Measurements from ENCODE around the gene ZNF169.
A peak's percentile ranks its signal among the peaks of the same experiment; 100 is the strongest.
"Not testable (repeated sequence)": the region's sequence is repeated elsewhere in the genome, so short reads cannot be mapped to it uniquely, and the experiment has no call there.

The ZNF169 gene

DNA sequence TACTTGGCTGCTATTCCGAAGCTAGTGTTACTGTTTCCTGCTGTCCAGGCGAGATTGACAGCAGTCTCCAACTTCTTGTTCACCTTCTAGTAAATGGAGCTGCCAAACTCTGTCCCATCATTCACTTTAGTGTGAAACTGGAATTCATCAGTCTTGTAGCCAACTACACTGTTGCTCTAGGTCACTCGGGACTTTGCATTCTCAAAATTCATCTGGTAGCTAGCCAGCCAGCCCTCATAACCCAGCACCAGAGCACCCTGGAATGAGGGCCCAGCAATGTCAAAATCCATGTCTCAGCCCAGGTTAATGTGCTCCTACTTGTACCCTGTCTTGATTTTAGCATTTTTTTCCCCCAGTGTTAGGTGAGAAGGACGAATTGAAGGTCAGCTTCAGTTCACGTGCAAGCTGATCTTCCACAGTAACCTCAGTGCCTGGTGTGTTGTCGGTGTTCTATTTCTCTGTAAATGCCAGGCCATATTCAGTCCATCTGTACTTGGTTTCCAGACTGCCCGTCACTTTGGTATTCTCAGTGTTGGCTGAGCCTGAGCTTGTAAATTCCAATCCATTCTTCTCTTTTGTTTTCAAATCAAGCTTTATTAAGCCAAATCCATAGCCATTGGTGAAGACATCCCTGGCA, 28.9 kb downstream of the ZNF169 start:
- DNase-seq, result no peak

DNA sequence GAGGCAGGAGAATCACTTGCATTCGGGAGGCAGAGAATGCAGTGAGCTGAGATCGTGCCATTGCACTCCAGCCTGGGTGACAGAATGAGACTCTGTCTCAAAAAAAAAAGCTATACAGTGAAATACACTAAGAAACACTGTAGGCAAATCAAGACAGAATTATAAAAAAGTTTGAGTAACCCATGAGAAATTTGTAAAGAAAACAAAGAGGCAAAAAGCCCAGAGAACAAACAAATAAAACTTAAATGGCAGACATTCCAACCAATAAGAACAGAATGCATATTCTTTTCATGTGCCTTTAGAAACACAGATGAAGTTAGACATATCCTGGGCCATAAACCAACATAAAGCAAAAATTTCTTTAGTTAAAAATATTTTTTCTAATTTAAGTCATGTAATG, 30.6 kb downstream of the ZNF169 start:
- DNase-seq, result no peak

DNA sequence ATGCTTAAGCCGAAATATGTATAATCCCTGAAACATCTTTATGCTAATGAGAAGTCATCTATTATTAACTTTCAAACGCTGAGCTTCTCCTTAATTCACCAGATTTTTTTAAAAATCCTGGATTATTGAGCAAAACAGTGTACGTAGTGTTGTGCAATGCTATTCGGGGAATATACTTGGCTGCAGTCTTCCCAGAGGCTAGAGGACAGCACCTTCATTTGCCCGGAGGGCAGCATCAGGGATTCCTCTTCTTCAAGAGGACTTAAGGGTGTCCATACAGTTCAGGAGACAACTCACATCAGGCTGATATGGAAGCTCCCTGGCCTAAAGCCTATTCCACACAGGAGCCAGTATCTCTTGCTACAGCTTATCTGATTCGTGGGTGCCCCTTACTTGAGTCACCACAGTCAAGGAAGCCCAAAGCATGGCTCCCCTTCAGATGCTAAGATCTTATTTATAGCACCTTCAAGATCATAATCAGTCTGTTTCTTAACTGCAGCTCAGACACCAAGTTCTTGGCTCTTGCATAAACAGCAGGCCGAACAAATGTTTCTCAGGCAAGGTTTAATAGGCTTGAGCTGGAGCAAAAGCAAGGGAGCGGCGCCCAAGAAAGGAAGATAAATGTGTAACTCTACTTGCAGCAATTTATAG, 40.0 kb downstream of the ZNF169 start:
- DNase-seq, result peak; percentile 59

DNA sequence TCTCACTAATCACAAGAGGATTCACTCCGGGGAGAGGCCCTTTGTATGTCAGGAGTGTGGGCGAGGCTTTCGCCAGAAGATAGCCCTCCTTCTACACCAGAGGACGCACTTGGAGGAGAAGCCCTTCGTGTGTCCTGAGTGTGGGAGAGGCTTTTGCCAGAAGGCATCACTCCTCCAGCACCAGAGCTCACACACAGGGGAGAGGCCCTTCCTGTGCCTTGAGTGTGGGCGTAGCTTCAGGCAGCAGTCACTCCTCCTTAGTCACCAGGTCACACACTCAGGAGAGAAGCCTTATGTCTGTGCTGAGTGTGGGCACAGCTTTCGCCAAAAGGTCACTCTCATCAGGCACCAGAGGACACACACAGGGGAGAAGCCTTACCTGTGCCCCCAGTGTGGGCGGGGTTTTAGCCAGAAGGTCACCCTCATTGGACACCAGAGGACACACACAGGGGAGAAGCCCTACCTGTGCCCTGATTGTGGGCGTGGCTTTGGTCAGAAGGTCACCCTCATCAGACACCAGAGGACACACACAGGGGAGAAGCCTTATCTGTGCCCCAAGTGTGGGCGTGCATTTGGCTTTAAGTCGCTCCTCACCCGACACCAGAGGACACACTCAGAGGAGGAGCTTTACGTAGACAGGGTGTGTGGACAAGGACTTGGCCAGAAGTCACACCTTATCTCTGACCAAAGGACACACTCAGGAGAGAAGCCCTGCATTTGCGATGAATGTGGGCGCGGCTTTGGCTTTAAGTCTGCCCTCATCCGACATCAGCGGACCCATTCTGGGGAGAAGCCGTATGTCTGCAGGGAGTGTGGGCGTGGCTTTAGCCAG, 41.6 kb downstream of the ZNF169 start:
- peak; percentile 29 for DNase-seq

DNA sequence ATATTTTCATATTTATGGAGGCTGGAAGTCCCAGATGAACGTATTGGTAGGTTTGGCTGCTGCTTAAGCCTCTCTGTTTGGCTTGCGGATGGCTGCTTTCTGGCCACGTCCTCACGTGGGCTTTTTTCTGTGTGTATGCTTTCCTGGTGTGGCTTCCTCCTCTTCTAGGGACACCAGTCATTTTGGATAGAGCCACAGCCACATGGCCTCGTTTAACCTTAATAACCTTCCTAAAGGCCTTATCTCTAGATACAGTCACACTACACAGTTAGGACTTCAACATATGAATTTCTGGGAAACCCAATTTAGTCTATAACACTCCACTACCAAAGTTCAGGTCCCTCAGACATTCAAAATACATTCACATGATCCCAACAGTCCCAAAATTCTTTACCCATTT, 42.5 kb downstream of the ZNF169 start:
- peak; percentile 22 for DNase-seq

DNA sequence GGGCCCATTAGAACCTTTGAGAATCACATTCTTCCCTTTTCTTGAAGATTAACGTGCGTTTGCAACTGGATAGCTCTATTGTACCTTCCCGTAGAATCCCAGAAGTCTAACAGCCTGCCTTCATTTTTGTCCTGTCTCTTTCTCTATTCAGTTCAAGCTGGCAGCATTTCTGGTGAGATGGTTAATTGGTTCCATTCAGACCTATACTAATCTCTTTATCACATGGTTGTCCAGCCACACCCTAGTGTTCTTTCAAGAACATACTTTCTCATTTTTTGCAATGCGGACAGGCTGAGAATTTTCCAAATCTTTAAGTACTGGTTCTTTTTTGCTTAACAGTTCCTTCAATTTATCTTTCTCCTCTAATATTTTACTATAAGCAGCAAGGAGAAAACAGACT, 43.3 kb downstream of the ZNF169 start:
- DNase-seq, result no peak

DNA sequence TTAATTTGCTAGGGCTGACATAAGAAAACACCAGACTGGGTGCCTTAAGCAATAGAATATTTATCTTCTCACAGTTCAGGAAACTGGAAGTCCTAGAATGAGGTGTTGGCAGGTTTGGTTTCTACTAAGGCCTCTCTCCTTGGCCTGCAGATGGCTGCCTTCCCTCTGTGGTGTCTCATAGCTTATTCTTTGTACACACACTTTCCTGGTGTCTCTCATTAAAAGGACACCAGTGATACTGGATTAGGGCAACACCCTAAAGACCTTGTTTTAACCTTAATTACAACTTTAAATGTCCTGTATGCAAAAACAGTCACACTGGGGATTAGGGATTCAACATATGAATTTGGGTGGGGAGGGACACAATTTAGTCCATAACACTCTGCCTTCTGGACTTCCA, 44.2 kb downstream of the ZNF169 start:
- no peak for DNase-seq

DNA sequence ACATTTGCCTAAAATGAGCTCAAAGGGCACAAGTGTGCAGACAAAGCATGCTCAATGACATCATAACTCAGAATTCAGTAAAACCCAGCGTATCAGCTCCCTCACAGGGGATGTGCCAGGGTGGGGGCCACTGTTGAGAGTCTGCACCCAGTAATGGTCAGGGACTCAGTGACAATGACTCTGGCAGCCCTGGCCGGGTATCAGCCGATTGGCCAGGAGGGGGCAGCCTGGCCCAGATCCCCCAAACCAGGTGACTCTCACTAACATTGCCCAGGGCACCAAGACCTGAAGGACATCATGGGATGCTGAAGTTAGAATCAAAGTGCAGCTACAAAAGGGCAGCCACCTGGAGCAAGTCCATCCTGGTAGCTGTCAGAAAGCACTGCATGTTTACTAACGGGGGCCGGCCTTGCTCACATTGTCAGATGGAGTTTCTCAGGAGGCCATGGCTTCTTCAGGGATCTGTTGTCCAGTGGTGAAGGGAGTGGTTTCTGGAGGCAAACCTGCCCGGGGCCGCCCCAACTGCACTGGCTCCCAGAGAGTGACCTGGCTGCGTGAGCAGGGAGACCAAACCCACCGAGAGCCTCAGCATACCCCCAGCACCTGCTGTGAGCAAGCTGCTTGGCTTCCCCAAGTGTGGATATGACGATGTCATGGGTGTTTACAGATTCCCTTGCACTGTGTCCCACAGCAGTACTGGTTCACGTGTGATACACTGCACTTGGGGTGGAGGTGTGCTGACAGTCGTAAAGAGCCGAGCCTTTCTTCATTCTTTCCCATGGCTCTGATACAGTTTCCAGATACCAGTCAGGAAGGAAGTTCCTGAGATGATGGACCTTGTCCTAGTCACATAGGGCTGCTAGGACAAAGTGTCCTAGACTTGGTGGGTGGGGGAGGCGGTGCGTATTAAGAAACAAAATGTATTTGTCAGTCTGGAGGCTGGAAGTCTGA, 56.2 kb downstream of the ZNF169 start:
- not testable (repeated sequence) for DNase-seq

DNA sequence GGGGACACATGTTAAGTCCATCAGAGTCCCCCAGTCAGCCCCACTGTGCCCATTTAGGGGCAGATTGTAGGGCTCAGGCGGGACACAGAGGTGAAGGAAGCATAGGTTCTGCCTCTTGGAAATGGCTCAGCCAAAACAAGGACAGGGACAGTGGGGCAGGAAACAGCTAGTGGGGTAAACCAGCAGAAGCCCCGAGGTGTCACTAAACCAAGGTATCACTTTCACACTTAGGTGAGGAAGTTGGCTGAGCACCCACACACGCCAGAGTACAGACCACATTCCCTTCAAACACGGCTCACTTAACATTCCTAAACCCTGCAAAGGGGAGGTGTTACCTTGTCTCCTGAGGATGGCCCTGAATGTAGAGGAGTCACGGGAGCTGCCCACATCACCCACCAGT, 57.1 kb downstream of the ZNF169 start:
- DNase-seq, result not testable (repeated sequence)

DNA sequence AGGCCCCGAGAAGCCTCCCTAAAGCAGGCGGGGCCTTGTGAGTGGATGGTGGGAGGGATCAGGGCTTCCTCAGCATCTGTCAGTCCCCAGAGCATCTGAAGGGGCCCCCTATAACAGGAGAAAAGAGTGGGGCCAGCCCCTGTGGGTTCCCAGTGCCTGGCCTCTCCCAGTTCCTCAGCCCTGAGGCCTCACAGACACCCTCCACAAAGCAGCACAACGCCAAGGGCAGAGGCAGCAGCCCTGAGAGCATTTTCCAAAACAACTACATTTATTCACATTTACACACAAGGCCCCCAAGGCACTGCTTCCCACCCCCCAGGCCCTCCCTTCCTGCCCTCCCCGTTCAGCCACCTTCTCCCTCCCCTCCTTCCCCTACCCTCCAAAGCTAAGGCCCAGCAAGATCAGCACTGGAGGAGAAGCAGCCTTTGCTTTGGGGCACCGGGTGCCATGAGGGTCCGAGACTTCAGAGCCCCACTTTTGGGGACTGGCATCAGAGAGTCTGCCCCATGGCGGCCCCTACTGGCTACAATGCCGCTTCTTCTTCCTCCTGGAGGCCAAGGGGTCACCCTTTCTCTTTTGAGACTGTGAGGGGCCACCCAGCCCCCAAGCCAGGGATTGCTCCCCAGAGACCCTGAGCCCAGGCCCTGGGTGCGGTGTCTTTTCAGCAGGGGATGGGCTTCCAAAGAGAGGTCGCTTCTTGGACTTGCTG, 59.0 kb downstream of the ZNF169 start:
- not testable (repeated sequence) for DNase-seq

DNA sequence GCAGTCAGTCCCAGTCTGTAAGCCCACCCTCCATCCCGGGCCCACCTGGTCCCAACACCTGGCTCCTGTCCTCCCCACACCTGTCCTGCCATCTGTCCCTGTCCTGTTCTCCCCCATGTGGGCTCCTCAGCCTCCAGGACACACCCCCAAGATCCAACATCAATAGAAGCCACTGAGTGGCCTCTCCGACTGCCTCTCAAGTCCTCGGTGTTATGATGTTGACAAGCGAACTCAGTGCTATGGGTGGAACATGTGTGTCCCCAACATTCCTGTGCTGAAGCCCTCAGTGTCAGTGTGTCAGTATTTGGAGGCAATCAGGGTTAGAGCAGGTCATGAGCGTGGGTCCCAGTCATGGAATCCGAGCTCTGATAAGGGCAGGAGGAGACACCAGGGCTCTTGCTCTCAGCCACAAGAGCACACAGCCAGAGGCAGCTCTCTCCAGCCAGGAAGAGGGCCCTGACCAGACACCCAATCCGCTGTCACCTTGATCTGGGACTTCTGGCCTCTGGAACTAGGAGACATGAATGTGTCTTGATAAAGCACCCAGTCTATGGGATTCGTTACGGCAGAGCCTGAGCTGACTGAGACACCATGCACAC, 63.3 kb downstream of the ZNF169 start:
- not testable (repeated sequence) for DNase-seq

DNA sequence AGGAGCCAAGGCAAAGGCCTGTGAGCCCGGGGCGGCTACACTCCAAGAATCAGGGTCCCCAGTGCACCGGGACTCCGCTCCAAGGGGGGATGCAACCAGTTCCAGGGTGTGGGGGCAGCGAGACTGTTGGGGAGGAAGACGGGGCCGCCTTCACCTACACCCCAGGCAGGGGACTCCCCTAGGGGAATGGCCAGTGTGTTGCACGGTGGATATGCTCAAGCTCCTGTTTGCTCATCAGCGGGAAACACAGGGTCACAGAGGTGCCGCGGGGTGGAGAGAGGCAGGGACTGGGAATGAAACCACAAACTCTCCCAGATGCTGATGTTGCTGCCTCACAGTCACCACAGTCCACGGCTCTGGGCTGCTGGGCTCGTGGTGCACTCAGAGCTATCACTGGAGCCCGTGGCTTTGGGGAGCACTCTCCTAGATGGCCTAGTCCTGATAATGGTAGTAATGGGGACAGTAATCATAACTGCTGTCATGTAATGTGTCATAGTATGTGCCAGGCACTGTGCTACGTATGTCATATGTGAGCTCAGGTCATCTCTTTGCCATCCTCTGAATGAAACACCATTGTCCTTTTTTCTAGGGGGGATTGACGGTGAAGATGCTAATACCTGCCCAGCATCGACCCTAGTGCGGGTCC, 64.2 kb downstream of the ZNF169 start:
- not testable (repeated sequence) for DNase-seq

DNA sequence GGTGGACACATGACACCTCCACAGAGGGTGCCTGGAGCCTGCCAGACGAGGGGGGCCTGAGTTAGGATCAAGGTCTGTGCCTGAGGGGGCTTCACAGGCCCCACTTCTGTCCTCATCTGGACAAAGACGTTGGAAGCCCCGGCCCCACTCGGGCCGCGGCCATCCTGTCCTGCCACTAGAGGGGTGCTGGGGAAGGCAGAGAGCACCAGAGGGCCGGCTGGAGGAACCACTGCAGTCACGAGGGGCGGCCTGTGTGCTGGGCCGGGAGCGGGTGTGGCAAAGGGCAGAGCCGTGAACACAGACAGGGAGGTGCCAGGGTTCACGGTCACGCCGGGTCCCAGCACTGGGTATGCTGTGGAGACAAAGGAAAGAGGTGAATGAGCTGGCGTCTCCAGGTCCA, 66.5 kb downstream of the ZNF169 start:
- DNase-seq, result peak; percentile 14

DNA sequence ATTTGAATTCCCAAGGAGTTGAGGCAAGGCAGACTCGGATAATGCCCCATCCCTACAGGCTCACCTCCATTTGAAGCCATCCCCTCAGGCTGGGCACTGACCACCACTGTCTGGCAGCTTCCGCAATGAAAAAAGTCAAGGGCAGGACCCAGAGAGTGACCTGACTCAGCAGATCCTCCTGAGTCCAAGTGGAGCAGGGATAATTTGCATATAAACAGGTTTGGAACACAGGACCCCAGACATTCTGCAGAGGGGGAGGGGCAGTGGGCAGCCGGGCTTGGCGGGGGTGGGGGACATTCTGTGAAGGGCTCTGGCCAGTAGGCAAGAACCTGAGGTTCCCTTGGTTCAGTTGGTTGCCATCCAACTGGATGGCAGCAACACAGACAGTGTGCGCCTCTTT, 69.4 kb downstream of the ZNF169 start, which contains the start of gene NUTM2F:
TSS of gene NUTM2F (minus strand) at position 101 of the 400 bp plus-strand sequence. CDS start at position 80, 21 bp downstream.
- not testable (repeated sequence) for DNase-seq

DNA sequence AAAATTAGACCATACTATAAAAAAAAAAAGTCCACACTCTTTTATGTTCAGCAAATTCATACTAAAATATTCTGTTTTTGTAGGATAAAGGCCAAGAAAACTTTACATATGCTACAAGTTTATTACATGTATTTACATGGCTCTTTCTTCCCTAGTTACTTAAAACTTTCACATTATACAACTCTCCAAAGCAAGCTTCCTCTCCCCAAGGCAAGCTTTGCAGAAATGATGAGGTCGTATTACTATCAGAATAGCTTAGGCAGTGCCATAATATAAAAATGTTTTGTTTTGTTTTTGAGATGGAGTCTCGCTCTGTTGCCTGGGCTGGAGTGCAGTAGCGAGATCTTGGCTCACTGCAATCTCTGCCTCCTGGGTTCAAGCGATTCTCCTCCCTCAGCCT, 77.3 kb downstream of the ZNF169 start:
- DNase-seq, result not testable (repeated sequence)

DNA sequence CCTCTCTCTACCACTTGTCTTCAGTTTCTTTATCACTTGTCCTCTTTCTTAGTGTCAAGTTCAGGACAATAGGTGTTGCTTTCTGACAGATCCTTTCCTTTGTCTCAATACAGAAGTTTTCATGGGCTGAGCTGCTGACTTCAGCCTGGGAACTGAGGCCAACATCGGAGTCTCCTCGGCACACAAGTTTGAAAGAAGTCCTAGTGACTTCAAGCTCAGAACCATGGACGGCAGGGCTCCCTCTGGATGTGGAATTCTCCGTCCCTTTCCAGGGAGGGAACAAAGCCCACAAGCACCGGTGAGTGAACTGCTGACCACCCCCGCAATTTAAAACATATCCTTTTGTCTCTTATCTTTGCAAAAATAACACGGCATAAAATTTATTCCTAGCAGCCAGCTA, 79.6 kb downstream of the ZNF169 start:
- not testable (repeated sequence) for DNase-seq

DNA sequence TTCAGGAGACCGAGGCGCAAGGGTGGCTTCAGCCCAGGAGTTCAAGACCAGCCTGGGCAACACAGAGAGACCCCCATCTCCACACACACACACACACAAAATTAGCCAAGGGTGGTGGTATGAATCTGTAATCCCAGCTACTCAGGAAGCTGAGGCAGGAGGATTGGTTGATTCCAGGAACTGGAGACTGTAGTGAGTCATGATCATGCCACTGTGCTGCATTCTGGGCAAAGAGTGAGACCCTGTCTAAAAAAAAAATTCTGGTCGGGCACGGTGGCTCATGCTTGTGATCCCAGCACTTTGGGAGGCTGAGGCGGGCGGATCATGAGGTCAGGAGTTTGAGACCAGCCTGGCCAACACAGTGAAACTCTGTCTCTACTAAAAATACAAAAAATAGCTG, 80.6 kb downstream of the ZNF169 start:
- DNase-seq, result not testable (repeated sequence)

DNA sequence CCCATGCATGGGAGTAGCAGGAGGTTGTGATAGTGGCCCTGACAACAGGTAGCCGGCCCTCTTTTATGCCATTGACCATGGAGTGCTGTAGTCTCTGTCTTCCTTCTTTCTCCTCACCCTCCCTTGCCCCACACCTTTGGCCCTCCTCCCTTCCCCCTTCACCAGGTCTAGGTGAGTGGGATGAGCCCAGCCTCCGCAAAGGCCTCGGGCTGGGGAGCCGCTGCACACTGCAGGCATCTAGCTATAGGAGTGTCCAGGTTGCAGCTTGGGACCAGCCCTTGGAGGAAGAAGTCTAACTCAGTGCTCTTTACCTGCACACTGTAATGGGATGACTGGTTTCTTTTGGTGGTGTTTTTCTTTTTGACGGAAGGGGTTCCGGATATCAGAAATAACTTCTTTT, 81.7 kb downstream of the ZNF169 start:
- not testable (repeated sequence) for DNase-seq

DNA sequence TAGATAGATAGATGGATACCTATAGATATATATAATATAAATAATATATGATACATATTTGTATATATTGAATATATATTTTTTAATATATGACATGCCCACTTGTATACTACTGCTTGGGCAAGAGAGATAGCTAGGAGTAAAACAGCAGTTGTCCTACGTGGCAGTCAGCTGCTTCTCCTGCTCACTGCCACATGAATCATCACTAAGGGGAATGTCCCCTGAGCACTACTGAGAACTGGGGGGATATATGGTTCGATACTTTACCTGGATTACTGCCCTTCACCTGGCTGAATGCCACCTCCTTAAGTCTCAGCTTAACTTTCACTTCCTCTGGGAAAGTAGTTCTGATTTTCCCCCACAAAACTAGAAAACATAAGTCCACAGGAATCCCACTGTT, 82.6 kb downstream of the ZNF169 start:
- not testable (repeated sequence) for DNase-seq

DNA sequence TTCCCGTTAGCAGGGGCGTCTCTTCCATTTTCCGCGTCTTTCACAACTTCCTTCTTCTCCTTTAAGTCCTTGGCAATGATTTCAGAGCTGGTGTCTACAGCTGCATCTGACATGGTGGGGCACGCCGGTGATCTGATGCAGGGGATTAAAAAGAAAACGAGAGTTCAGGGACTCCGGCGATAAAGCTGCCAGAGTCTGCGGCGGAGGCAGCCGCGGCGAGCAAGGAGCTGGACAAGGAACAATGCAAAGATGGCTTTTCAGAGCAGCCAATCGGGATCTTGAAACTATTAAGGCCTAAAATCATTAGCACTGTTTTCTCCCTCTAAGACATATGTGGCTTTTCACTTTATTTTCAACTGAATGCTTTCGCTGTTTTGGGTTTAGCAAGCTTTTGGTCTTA, 88.4 kb downstream of the ZNF169 start:
- not testable (repeated sequence) for DNase-seq

DNA sequence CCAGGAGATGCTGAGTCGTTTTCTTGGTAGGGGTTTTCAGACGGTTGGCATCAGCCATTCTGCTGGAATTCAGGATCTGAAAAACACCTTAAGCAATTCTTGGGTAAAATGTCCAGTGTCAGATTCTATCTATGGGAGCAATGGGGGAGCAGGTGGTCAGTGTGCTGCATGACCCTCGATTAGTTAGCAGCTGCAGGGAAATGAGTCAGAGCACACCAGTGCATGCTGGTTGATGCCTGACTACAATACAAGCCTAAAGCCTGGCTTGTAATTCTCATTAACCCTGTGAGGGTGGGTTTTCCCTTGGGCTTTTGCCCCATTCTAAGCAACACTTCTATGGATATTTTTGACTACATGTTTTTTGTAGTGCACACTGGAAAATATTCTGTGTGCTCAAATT, 89.7 kb downstream of the ZNF169 start:
- DNase-seq, result not testable (repeated sequence)
